ENCODE measurements around the gene SLC1A7. TPM values are rescaled to one million over a fixed set of nuclear protein-coding genes. Genes with fewer than 3 reads are reported as not detected.

SLC1A7 gene
- total and polyA plus RNA-seq, 4 donors = 0.16 to 1.4 (median 0.25) TPM; not detected in 1

GRCh38 chr1:53047737-53048736 is 94.4 kb downstream of the SLC1A7 start:
- no peaks in the 10 kb centered on the region for H3K27me3 ChIP-seq (ENCODE audit: control insufficient read depth in 1 of 2, insufficient read depth in 2 of 2, low read length in 1 of 2)
- H3K27ac ChIP-seq (ENCODE audit: low read depth in 1 of 2, low read length in 2 of 2) = no peak overlapping the region
- H3K4me3 ChIP-seq (ENCODE audit: low read length in 2 of 2) = no peak overlapping the region
- H3K4me1 ChIP-seq (ENCODE audit: control insufficient read depth in 1 of 2, insufficient read depth in 2 of 2, low read length in 2 of 2) = peaks cover 0 to 7% of the 10 kb centered on the region in 2 donors
- ATAC-seq (ENCODE audit: low FRiP score) (no peak), DNase-seq (no peak)
- H3K36me3 ChIP-seq (ENCODE audit: control insufficient read depth in 1 of 2, insufficient read depth in 2 of 2, low read length in 1 of 2) = peaks cover 0 to 3% of the 10 kb centered on the region in 2 donors
- no peaks in the 10 kb centered on the region for H3K9me3 ChIP-seq (ENCODE audit: control insufficient read depth, low read length)
- intact Hi-C loops (cut with DNase I) = no loop called here
- WGBS, 2 donors = 51 to 59% methylated on average over 5 of the region's 5 CpGs

- Histone ChIP-seq H3K4me3 (ENCODE audit: low read length in 2 of 2) (no peak overlapping the region), H3K36me3 (ENCODE audit: control insufficient read depth in 1 of 2, insufficient read depth in 2 of 2, low read length in 1 of 2) (peaks cover 0 to 3% of the 10 kb centered on the region in 2 donors), H3K9me3 (ENCODE audit: control insufficient read depth, low read length) (no peaks in the 10 kb centered on the region), H3K27ac (ENCODE audit: low read depth in 1 of 2, low read length in 2 of 2) (peak overlapping the region in 1 of 2 donors; percentile 25), H3K27me3 (ENCODE audit: control insufficient read depth in 1 of 2, insufficient read depth in 2 of 2, low read length in 1 of 2) (no peaks in the 10 kb centered on the region), H3K4me1 (ENCODE audit: control insufficient read depth in 1 of 2, insufficient read depth in 2 of 2, low read length in 2 of 2) (peaks cover 0 to 7% of the 10 kb centered on the region in 2 donors)
- intact Hi-C loops (cut with DNase I) = no loop called here
- peak in 1 of 2 donors; percentile 54 for DNase-seq
- WGBS, 2 donors = 2 to 11% methylated on average over 2 of the region's 2 CpGs
- no peak for ATAC-seq (ENCODE audit: low FRiP score)
Measured at GRCh38 chr1:53046930-53047329, 95.5 kb downstream of the SLC1A7 start.

DNA sequence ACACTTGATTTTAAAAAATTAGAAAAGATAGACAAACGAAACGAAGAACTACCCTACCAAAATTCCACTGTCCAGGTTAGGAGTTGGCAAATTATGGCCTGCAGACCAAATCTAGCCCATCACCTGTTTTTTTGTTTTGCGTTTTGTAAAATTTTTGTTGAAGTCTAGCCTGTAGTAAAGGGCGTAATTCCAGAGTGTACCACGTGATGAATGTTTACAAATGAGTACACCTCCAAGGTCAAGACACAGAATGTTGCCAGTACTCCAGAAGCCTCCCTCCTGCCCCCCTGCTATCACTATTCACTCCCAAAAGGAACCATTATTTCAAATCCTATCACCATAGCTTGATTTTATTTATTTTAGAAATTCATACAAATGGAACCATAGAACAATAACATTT is 97.5 kb downstream of the SLC1A7 start:
- Histone ChIP-seq H3K27me3 (ENCODE audit: control insufficient read depth in 1 of 2, insufficient read depth in 2 of 2, low read length in 1 of 2) (no peaks in the 10 kb centered on the region), H3K27ac (ENCODE audit: low read depth in 1 of 2, low read length in 2 of 2) (no peak overlapping the region), H3K9me3 (ENCODE audit: control insufficient read depth, low read length) (no peaks in the 10 kb centered on the region), H3K4me3 (ENCODE audit: low read length in 2 of 2) (no peak overlapping the region), H3K36me3 (ENCODE audit: control insufficient read depth in 1 of 2, insufficient read depth in 2 of 2, low read length in 1 of 2) (peaks cover 6 to 7% of the 10 kb centered on the region in 2 donors), H3K4me1 (ENCODE audit: control insufficient read depth in 1 of 2, insufficient read depth in 2 of 2, low read length in 2 of 2) (peaks cover 0 to 4% of the 10 kb centered on the region in 2 donors)
- intact Hi-C loops (cut with DNase I) = no loop called here
- no peak for DNase-seq
- WGBS, 2 donors = 84 to 86% methylated on average over 5 of the region's 5 CpGs
- ATAC-seq (ENCODE audit: low FRiP score) = no peak

DNA sequence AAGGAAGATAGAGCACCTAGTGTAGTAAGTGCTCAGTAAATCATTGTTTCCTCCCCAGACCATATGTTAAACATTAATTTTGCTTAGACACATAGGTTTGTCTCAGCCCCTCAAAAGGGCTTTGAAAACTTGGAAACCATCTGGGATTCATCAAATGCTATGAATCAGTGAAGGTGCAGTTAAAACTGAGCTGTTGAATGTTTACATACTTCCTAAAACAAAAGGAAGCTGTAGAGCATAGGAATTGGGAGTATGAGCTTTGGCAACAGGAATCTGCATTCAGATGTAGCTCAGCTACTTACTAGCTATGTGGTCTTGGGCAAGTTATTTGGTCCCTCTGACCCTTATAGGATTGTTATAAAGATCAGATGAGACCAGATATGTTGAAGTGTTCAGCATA is 99.2 kb downstream of the SLC1A7 start:
- no peaks in the 10 kb centered on the region for H3K4me1 ChIP-seq (ENCODE audit: control insufficient read depth in 1 of 2, insufficient read depth in 2 of 2, low read length in 2 of 2)

GRCh38 chr1:53038566-53038965 is 103.9 kb downstream of the SLC1A7 start:
- no peaks in the 10 kb centered on the region for H3K9me3 ChIP-seq (ENCODE audit: control insufficient read depth, low read length)
- intact Hi-C loops (cut with DNase I) = no loop called here
- WGBS, 2 donors = 87 to 89% methylated on average over 3 of the region's 3 CpGs
- no peak overlapping the region for H3K4me3 ChIP-seq (ENCODE audit: low read length in 2 of 2)
- H3K4me1 ChIP-seq (ENCODE audit: control insufficient read depth in 1 of 2, insufficient read depth in 2 of 2, low read length in 2 of 2) = no peaks in the 10 kb centered on the region
- H3K27me3 ChIP-seq (ENCODE audit: control insufficient read depth in 1 of 2, insufficient read depth in 2 of 2, low read length in 1 of 2) = no peaks in the 10 kb centered on the region
- H3K36me3 ChIP-seq (ENCODE audit: control insufficient read depth in 1 of 2, insufficient read depth in 2 of 2, low read length in 1 of 2) = peaks cover 8 to 15% of the 10 kb centered on the region in 2 donors
- H3K27ac ChIP-seq (ENCODE audit: low read depth in 1 of 2, low read length in 2 of 2) = no peak overlapping the region
- ATAC-seq (ENCODE audit: low FRiP score) (peak; percentile 57), DNase-seq (no peak)

More for the DNA sequence above, 99.2 kb downstream of the SLC1A7 start:
- no peak overlapping the region for H3K4me3 ChIP-seq (ENCODE audit: low read length in 2 of 2)
- H3K36me3 ChIP-seq (ENCODE audit: control insufficient read depth in 1 of 2, insufficient read depth in 2 of 2, low read length in 1 of 2) = peaks cover 8 to 15% of the 10 kb centered on the region in 2 donors
- intact Hi-C loops (cut with DNase I) = no loop called here
- no peaks in the 10 kb centered on the region for H3K27me3 ChIP-seq (ENCODE audit: control insufficient read depth in 1 of 2, insufficient read depth in 2 of 2, low read length in 1 of 2)
- no peaks in the 10 kb centered on the region for H3K9me3 ChIP-seq (ENCODE audit: control insufficient read depth, low read length)
- DNase-seq = no peak
- ATAC-seq (ENCODE audit: low FRiP score) = no peak
- H3K27ac ChIP-seq (ENCODE audit: low read depth in 1 of 2, low read length in 2 of 2) = no peak overlapping the region

Other genes starting within 250 kb of the SLC1A7 start
- gene ECHDC2, start 220.9 kb downstream of the SLC1A7 start, total RNA-seq = 100 to 1,000 TPM; 121 to 196 TPM
- 100 to 1,000 TPM in 1 of 2 donors, 10 to 100 TPM in 1; 45.5 to 501 TPM for gene ECHDC2, start 220.9 kb downstream of the SLC1A7 start, polyA plus RNA-seq
- gene SCP2, start 215.4 kb downstream of the SLC1A7 start, total RNA-seq = 100 to 1,000 TPM in 1 of 2 donors, 10 to 100 TPM in 1; 80.3 to 103 TPM
- gene SCP2, start 215.4 kb downstream of the SLC1A7 start, polyA plus RNA-seq = 100 to 1,000 TPM; 137 to 309 TPM
- gene PODN, start 80.4 kb downstream of the SLC1A7 start, total RNA-seq = 100 to 1,000 TPM in 1 of 2 donors, 10 to 100 TPM in 1; 54.8 to 152 TPM
- gene PODN, start 80.4 kb downstream of the SLC1A7 start, polyA plus RNA-seq = 10 to 100 TPM; 14.3 to 52.9 TPM
- 10 to 100 TPM in 1 of 2 donors, 1 to 10 TPM in 1; 9.2 to 10.5 TPM for gene CPT2, start 54.2 kb upstream of the SLC1A7 start, total RNA-seq
- gene CPT2, start 54.2 kb upstream of the SLC1A7 start, polyA plus RNA-seq = 10 to 100 TPM in 1 of 2 donors, 1 to 10 TPM in 1; 7.8 to 12.8 TPM
- 10 to 100 TPM; 45.6 to 66.5 TPM for gene CZIB, start 78.0 kb upstream of the SLC1A7 start, total RNA-seq
- gene CZIB, start 78.0 kb upstream of the SLC1A7 start, polyA plus RNA-seq = 100 to 1,000 TPM in 1 of 2 donors, 10 to 100 TPM in 1; 89.7 to 126 TPM
- 10 to 100 TPM; 26.7 to 32.0 TPM for gene MAGOH, start 95.9 kb upstream of the SLC1A7 start, total RNA-seq
- 10 to 100 TPM; 46.3 to 65.2 TPM for gene MAGOH, start 95.9 kb upstream of the SLC1A7 start, polyA plus RNA-seq
- gene LRP8, start 185.4 kb upstream of the SLC1A7 start, total RNA-seq = 10 to 100 TPM in 1 of 2 donors, 1 to 10 TPM in 1; 8.1 to 12.3 TPM
- 1 to 10 TPM; 1.1 to 3.6 TPM for gene LRP8, start 185.4 kb upstream of the SLC1A7 start, polyA plus RNA-seq

Measured in aorta (tissue), 5 donors.